HG03439 (cell line): ENCODE results near the gene CSMD2.

Source experiments
- ATAC-seq: cut with Tn5 transposase; IDR thresholded peaks from one replicate; pipeline ENCODE4 v1.9.1; 2021; ENCODE audit warnings: mild to moderate bottlenecking, moderate library complexity; ENCODE audit not compliant: unreplicated experiment

Gene CSMD2

GRCh38 chr1:34013958-34014737 is 150.9 kb downstream of the CSMD2 start:
- no peak for ATAC-seq

GRCh38 chr1:34013136-34013535 is 151.9 kb downstream of the CSMD2 start:
- ATAC-seq: no peak

- ATAC-seq: no peak
Measured at GRCh38 chr1:34009340-34009985, 155.6 kb downstream of the CSMD2 start.

- ATAC-seq: no peak
Measured at GRCh38 chr1:34007760-34008159, 157.3 kb downstream of the CSMD2 start.

- no peak for ATAC-seq
Measured at GRCh38 chr1:34005309-34005708, 159.7 kb downstream of the CSMD2 start.

- ATAC-seq: no peak
Measured at GRCh38 chr1:34002810-34003209, 162.2 kb downstream of the CSMD2 start.

- ATAC-seq: no peak
Measured at GRCh38 chr1:33997127-33998036, 167.6 kb downstream of the CSMD2 start.

- no peak for ATAC-seq
Measured at GRCh38 chr1:33996281-33996680, 168.7 kb downstream of the CSMD2 start.

- ATAC-seq: no peak
Measured at GRCh38 chr1:33993301-33993700, 171.7 kb downstream of the CSMD2 start.

GRCh38 chr1:33990281-33990680 is 174.7 kb downstream of the CSMD2 start:
- no peak for ATAC-seq

- no peak for ATAC-seq
Measured at GRCh38 chr1:33988161-33988560, 176.9 kb downstream of the CSMD2 start.

GRCh38 chr1:33986390-33987095 is 178.5 kb downstream of the CSMD2 start:
- no peak for ATAC-seq

GRCh38 chr1:33985656-33986055 is 179.4 kb downstream of the CSMD2 start:
- ATAC-seq: no peak

- no peak for ATAC-seq
Measured at GRCh38 chr1:33984906-33985565, 180.0 kb downstream of the CSMD2 start.

- ATAC-seq: no peak
Measured at GRCh38 chr1:33982419-33982818, 182.6 kb downstream of the CSMD2 start.

- no peak for ATAC-seq
Measured at GRCh38 chr1:33979341-33979740, 185.7 kb downstream of the CSMD2 start.

GRCh38 chr1:33975961-33976360 is 189.1 kb downstream of the CSMD2 start:
- no peak for ATAC-seq

- ATAC-seq: no peak
Measured at GRCh38 chr1:33973799-33974545, 191.1 kb downstream of the CSMD2 start.

GRCh38 chr1:33972676-33973395 is 192.2 kb downstream of the CSMD2 start:
- no peak for ATAC-seq
